Fibroblast of peridontal ligament (primary cell): ENCODE data around the gene LRRFIP1.

Experiments
- DNase-seq: peaks from one replicate; pipeline ENCODE4 v3.0.0-alpha.2; 2010; ENCODE audit errors: extremely low read depth

Gene LRRFIP1

GRCh38 chr2:237704501-237705434 is 77.4 kb downstream of the LRRFIP1 start:
- DNase-seq, result peak; percentile 74

- no peak for DNase-seq
These were observed 78.9 kb downstream of the LRRFIP1 start for GRCh38 chr2:237706257-237706656.

GRCh38 chr2:237708065-237708398 is 80.6 kb downstream of the LRRFIP1 start:
- no peak for DNase-seq

- DNase-seq, result no peak
These were observed 81.1 kb downstream of the LRRFIP1 start for GRCh38 chr2:237708491-237708890.

GRCh38 chr2:237708961-237709360 is 81.6 kb downstream of the LRRFIP1 start:
- DNase-seq, result no peak

- DNase-seq, result no peak
These were observed 84.2 kb downstream of the LRRFIP1 start for GRCh38 chr2:237711458-237712150.

- no peak for DNase-seq
These were observed 85.3 kb downstream of the LRRFIP1 start for GRCh38 chr2:237712477-237713377.

- peak; percentile 43 for DNase-seq
These were observed 87.5 kb downstream of the LRRFIP1 start for GRCh38 chr2:237714690-237715458.

GRCh38 chr2:237715459-237715947 is 88.1 kb downstream of the LRRFIP1 start:
- no peak for DNase-seq

- DNase-seq, result no peak
These were observed 88.6 kb downstream of the LRRFIP1 start for GRCh38 chr2:237716011-237716410.

- no peak for DNase-seq
These were observed 90.2 kb downstream of the LRRFIP1 start for GRCh38 chr2:237717366-237718276.

- no peak for DNase-seq
These were observed 90.9 kb downstream of the LRRFIP1 start for GRCh38 chr2:237718277-237718634.

GRCh38 chr2:237720444-237720843 is 93.1 kb downstream of the LRRFIP1 start:
- DNase-seq, result no peak

GRCh38 chr2:237720957-237721356 is 93.6 kb downstream of the LRRFIP1 start:
- DNase-seq, result peak; percentile 74

- DNase-seq, result no peak
These were observed 94.1 kb downstream of the LRRFIP1 start for GRCh38 chr2:237721458-237721857.

- no peak for DNase-seq
These were observed 95.2 kb downstream of the LRRFIP1 start for GRCh38 chr2:237722616-237723015.

- DNase-seq, result no peak
These were observed 95.6 kb downstream of the LRRFIP1 start for GRCh38 chr2:237723023-237723422.

GRCh38 chr2:237723602-237724001 is 96.2 kb downstream of the LRRFIP1 start:
- no peak for DNase-seq

GRCh38 chr2:237724811-237725478 is 97.6 kb downstream of the LRRFIP1 start:
- no peak for DNase-seq

- no peak for DNase-seq
These were observed 98.3 kb downstream of the LRRFIP1 start for GRCh38 chr2:237725661-237726060.
